HG02763 (cell line): Measurements from ENCODE around the gene NAP1L4.

Experiments used
- ATAC-seq: cut with Tn5 transposase; IDR thresholded peaks from one replicate; pipeline ENCODE4 v1.9.1; 2021; ENCODE audit warnings: mild to moderate bottlenecking, moderate library complexity; ENCODE audit not compliant: unreplicated experiment

Gene NAP1L4

DNA sequence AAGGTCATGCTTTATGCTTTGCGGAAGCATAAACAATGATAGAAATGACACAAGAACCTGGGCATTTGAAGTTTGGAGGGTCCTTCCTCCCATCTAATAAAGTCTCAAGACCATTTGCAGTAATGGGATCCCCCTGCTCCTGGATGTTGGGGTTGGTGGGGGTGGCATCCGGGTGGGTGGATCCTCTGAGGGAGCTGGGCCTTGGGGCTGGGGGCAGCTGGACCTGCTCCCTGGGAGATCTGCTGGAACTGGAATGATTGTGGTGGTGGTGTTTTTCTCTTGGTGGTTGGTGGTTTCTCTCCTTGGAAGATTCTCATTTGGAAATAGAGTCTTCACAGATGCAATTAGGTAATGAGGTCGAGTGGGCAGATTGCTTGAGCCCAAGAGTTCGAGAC is 2.2 kb upstream of the NAP1L4 start:
- no peak for ATAC-seq

GRCh38 chr11:2992997-2993325 is 832 bp upstream of the NAP1L4 start:
- ATAC-seq = no peak

GRCh38 chr11:2991452-2992233 is 486 bp downstream of the NAP1L4 start:
- ATAC-seq = peak; percentile 45

GRCh38 chr11:2990617-2991451 is 1.3 kb downstream of the NAP1L4 start:
- no peak for ATAC-seq

GRCh38 chr11:2989551-2989950 is 2.6 kb downstream of the NAP1L4 start:
- no peak for ATAC-seq

DNA sequence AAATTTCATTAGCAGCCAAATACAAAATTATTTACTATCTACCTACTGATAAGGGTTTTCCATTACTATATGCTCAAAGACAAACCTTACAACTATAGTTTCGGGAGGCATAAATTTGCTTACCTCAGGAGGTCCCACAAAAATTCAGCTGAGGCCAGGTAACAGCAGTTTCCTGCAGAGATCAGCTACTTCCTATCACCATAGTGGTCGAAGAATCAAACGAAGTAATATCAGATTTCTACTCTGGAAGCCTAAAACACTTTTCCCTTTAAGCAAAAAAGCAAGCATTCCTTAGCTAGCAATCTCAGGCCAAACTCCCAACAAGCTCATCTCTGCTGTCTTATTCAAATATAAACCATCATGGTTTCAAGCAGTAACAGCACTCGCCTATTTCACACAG is 3.1 kb downstream of the NAP1L4 start:
- no peak for ATAC-seq

- ATAC-seq = no peak
Observed at GRCh38 chr11:2987881-2988861, 4.0 kb downstream of the NAP1L4 start.

DNA sequence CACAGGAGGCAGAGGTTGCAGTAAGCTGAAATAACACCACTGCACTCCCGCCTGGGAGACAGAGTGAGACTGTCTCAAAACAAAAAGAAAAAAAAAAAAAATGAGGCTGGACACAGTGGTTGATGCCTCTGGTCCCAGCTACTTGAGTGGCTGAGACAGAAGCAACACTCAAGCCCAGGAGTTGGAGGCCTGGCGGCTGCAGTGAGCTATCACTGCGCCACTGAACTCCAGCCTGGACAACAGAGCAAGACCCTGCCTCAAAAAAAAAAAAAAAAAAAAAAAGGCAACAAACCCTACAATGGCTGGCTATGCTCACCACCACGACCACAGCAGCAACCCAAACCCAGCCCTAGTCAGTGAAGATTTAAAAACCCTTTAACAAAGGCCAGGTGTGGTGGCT is 8.2 kb downstream of the NAP1L4 start:
- no peak for ATAC-seq

GRCh38 chr11:2982214-2982613 is 9.9 kb downstream of the NAP1L4 start:
- no peak for ATAC-seq

DNA sequence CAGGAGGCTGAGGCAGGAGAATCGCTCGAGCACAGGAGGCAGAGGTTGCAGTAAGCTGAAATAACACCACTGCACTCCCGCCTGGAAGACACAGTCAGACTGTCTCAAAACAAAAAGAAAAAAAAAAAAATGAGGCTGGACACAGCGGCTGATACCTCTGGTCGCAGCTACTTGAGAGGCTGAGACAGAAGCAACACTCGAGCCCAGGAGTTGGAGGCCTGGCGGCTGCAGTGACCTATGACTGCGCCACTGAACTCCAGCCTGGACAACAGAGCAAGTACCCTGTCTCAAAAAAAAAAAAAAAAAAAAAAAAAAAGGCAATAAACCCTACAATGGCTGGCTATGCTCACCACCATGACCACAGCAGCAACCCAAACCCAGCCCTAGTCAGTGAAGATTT is 11.0 kb downstream of the NAP1L4 start:
- ATAC-seq = no peak

DNA sequence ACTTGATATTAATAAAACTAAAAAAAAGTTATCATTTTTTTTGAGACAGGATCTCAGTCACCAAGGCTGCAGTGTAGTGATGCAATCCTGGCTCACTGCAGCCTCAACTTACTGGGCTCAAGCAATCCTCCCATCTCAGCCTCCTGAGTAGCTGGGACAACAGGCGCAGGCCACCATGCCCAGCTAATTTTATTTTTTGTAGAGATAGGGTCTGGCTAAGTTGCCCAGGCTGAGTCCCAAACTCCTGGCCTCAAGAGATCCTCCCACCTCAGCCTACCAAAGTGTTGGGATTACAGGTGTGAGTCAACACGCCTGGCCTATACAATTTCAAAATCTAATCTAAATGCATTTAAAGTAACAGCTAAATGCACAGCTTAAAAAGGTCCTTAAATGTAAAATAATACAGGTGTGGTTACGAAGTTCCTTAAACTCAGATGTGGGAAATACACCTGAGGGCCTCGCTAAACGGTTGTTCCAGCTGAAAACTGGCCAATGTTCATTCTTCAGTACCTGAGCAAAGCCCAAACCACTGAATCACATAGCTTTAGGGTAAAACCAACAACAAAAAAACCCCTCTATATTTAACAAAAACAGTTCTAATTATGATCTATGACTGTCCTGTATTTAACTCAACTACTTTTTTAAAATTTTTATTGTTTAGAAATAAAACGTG is 11.8 kb downstream of the NAP1L4 start:
- ATAC-seq = no peak

- no peak for ATAC-seq
Observed at GRCh38 chr11:2977113-2977512, 15.0 kb downstream of the NAP1L4 start.

- ATAC-seq = no peak
Observed at GRCh38 chr11:2976294-2977063, 15.7 kb downstream of the NAP1L4 start.

GRCh38 chr11:2975594-2975993 is 16.5 kb downstream of the NAP1L4 start:
- no peak for ATAC-seq

DNA sequence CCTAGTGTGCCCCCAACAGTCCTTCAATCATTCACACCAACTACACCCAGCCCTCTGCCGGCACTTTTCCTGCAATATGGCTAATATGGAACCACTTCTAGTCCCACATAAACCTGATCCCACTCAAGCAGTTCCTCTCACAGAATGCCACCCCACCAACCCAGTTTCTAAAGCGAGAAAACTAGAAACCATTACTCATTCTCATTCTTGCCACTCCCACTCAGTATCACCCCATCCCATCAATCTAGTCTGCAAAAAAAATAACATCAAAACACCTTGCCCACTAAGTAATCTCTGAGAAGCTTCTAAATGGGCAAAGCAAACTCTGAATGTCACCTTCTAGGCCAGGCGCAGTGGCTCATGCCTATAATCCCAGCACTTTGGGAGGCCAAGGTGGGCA is 17.9 kb downstream of the NAP1L4 start:
- ATAC-seq = no peak

- no peak for ATAC-seq
Observed at GRCh38 chr11:2968341-2968900, 23.7 kb downstream of the NAP1L4 start.

DNA sequence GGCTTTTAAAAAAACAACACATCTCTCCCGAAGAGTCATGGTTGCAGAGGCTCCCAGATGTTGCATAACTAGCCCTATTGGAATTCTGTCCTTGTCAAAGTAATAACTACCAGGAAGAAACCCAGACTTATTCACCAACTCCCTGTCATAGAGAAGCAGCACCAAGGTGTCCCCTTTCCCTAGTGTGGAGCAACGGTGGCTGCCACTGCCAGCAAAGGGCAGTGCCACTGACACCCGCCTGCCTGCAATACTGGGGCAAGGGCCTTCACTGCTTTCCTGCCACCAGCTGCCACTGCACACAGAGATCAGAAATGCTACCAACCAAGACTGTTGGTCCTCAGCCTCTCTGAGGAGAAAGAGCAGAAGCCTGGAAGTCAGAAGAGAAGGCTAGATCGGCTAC is 27.3 kb downstream of the NAP1L4 start:
- ATAC-seq = no peak

- ATAC-seq = no peak
Observed at GRCh38 chr11:2963761-2964160, 28.4 kb downstream of the NAP1L4 start.

GRCh38 chr11:2963112-2963754 is 28.9 kb downstream of the NAP1L4 start:
- ATAC-seq = no peak
